AG04450 (cell line): ENCODE data around the gene TBX19. TPM values are rescaled to one million over a fixed set of nuclear protein-coding genes. Genes with fewer than 3 reads are reported as not detected.
"Not testable (repeated sequence)": the region's sequence is repeated elsewhere in the genome, so short reads cannot be mapped to it uniquely, and the experiment has no call there.

Source experiments
- CTCF ChIA-PET: fragments of 300-600, 350-600 bp; formaldehyde crosslinking; extraction: SDS; loops from one replicate; lab custom pipeline; 2022; ENCODE audit warnings: antibody characterized with exemption, inconsistent platforms; lab: Charles Lee
- POLR2A ChIA-PET: fragments of 350-600 bp; formaldehyde crosslinking; extraction: SDS; loops from one replicate; lab custom pipeline; 2021; ENCODE audit warnings: antibody characterized with exemption, inconsistent platforms; lab: Yijun Ruan, JAX
- DNase-seq: peaks from one replicate; pipeline ENCODE4 v3.0.0-alpha.2; 2011; ENCODE audit warnings: low read depth, low spot score
- H3K27ac ChIP-seq: one replicate; pipeline ENCODE4 v1.5.1; 2012; ENCODE audit warnings: low read depth, low read length, control low read depth
- H3K27me3 ChIP-seq: one replicate; pipeline ENCODE4 v1.6.0; 2012; ENCODE audit warnings: low read length; ENCODE audit not compliant: control insufficient read depth, insufficient read depth
- H3K4me3 ChIP-seq: 2 replicates; pipeline ENCODE4 v1.5.1; 2011; ENCODE audit warnings: mild to moderate bottlenecking, low read depth, low read length, control low read depth
- H3K9me3 ChIP-seq: 2 replicates; pipeline ENCODE4 v1.5.1; 2012; ENCODE audit warnings: low read length; ENCODE audit not compliant: control insufficient read depth, insufficient read depth
- polyA plus RNA-seq: library from polyadenylated mRNA; depleted of rRNA; stranded (reverse); fragments of >200 nt; gene quantifications from 2 replicates; pipeline ENCODE4 v1.2.3, GENCODE V29; 2011
- TF ChIP-seq, protein P1 (sequence below): IDR thresholded peaks from 2 replicates; pipeline ENCODE4 v1.5.1; 2011; ENCODE audit warnings: low read depth, low read length, control low read depth, inconsistent platforms

The TBX19 gene
- polyA plus RNA-seq, 1 experiment: 1.3 TPM

DNA sequence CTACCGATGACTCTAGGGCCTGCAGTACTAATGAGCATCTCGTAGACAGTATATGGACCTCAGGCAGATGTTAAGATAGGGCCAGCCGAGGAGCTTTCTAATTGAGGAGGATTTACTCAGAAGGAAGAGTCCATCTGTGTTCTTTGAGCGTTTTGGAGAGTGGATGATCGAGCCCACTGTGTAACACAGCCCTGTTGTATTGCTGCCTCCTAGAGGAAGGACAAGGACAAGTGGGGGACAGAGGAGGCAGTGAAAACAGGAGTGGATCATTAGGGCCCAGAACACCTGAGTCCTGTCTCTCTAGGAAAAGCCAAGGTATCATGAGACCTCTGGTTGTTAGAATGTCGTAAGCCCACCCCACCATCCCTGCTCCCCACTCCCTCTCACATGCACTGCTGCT, 62.9 kb downstream of the TBX19 start:
- Histone ChIP-seq H3K9me3 (no peaks in the 10 kb centered on the region), H3K27ac (no peak overlapping the region), H3K27me3 (no peaks in the 10 kb centered on the region), H3K4me3 (no peak overlapping the region)
- CTCF ChIA-PET: interaction anchor here (0.7 to 6.0 kb wide), 38 partner anchors 13 to 1080 kb away, joined by 3 to 123 read pairs (median 5); no protein-coding TSS in a partner anchor
- no peak for DNase-seq
- TF ChIP-seq, protein P1, sequence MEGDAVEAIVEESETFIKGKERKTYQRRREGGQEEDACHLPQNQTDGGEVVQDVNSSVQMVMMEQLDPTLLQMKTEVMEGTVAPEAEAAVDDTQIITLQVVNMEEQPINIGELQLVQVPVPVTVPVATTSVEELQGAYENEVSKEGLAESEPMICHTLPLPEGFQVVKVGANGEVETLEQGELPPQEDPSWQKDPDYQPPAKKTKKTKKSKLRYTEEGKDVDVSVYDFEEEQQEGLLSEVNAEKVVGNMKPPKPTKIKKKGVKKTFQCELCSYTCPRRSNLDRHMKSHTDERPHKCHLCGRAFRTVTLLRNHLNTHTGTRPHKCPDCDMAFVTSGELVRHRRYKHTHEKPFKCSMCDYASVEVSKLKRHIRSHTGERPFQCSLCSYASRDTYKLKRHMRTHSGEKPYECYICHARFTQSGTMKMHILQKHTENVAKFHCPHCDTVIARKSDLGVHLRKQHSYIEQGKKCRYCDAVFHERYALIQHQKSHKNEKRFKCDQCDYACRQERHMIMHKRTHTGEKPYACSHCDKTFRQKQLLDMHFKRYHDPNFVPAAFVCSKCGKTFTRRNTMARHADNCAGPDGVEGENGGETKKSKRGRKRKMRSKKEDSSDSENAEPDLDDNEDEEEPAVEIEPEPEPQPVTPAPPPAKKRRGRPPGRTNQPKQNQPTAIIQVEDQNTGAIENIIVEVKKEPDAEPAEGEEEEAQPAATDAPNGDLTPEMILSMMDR: no peak
- POLR2A ChIA-PET: no interaction called here

DNA sequence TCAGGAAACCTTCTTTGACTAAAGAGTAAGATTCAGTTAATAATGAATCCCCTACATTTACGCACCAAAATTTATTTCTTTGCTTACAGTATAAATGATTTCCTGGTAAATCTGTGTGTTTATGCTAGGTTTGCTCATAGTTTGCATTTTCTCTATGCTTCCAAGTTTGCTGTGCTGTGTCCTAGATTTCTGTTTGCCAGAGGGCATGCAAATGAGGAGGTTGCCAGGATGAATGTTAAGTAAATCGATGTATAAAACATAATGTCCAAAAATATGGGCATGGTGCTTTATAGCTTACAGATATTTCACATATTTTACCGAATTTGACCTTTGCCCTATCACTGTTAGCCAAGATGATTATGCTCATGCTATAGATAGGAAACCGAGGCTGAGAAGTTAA, 63.8 kb downstream of the TBX19 start:
- TF ChIP-seq, protein P1: no peak
- DNase-seq: no peak
- CTCF ChIA-PET: interaction anchor here (2.6 to 6.0 kb wide), 5 partner anchors 14 to 225 kb away, joined by 10 to 123 read pairs (median 37); no protein-coding TSS in a partner anchor

DNA sequence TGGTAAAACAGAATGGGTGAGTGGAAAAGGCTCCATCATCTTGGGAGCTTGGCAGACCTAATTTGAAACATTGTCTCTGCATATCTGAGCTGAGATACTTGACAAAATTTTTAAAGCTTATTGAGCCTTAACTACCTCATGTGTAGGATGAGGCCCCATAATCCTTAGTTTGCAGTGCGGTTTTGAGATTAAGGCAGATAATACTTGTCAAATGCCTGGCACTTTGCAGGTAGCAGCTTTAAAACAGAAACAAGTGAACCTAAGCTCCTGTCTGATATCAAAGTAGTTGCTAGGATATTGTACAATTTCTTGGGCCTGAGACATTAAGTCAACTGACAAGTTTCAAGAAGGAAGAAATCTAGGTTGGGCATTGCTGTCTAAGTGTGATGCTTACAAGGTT, 65.3 kb downstream of the TBX19 start:
- H3K9me3 ChIP-seq: no peaks in the 10 kb centered on the region
- POLR2A ChIA-PET: no interaction called here
- CTCF ChIA-PET: interaction anchor here (1.0 kb wide), 1 partner anchor 21 kb away, joined by 3 read pairs; no protein-coding TSS in a partner anchor
- no peak for DNase-seq
- no peaks in the 10 kb centered on the region for H3K27me3 ChIP-seq
- H3K4me3 ChIP-seq: no peak overlapping the region
- TF ChIP-seq, protein P1: no peak
- no peak overlapping the region for H3K27ac ChIP-seq

More for the DNA sequence above, 63.8 kb downstream of the TBX19 start:
- no peaks in the 10 kb centered on the region for H3K9me3 ChIP-seq
- H3K27ac ChIP-seq: no peak overlapping the region
- H3K27me3 ChIP-seq: no peaks in the 10 kb centered on the region
- H3K4me3 ChIP-seq: no peak overlapping the region
- POLR2A ChIA-PET: no interaction called here

DNA sequence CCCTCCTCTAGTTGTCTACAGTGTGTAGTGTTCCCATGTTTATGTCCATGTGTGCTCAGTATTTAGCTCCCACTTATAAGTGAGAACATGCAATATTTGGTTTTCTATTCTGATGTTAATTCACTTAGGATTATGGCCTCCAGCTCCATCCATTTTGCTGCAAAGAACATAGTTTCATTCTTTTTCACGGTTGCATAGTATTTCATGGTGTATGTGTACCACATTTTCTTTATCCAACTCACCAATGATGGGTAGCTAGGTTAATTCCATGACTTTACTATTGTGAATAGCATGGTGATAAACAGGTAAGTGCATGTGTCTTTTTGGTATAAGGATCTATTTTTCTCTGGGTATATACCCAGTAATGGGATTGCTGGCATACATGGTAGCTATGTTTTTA, 67.0 kb downstream of the TBX19 start:
- ChIA-PET POLR2A (no interaction called here), CTCF (interaction anchor here (1.4 kb wide), 1 partner anchor 92 kb away, joined by 4 read pairs; no protein-coding TSS in a partner anchor)
- TF ChIP-seq, protein P1: no peak
- no peak for DNase-seq
- H3K27ac ChIP-seq: no peak overlapping the region
- no peak overlapping the region for H3K4me3 ChIP-seq
- H3K27me3 ChIP-seq: no peaks in the 10 kb centered on the region
- no peaks in the 10 kb centered on the region for H3K9me3 ChIP-seq

DNA sequence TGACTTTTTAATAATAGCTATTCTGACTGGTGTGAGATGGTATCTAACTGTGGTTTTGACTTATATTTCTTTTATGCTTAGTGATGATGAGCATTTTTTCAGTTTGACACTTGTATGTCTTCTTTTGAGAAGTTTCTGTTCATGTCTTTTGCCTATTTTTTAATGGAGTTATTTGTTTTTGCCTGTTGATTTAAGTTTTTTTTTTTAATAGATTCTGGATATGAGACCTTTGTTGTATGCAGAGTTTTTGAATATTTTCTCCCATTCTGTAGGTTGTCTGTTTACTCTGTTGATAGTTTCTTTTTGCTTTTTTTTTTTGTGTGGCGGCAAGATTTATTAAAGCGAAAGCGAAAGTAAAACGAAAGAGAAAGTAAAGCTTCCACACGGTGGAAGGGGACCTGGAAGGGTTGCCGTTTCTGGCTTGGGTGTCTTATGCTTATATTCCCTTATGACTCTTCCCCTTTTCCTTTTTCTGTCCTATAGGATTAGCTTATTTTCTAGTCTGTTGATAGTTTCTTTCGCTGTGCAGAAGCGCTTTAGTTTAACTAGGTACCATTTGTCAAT, 67.6 kb downstream of the TBX19 start:
- TF ChIP-seq, protein P1: no peak
- Histone ChIP-seq H3K4me3 (peak overlapping the region; percentile 34; the same call in 1 of the 2 replicates), H3K27ac (no peak overlapping the region), H3K27me3 (no peaks in the 10 kb centered on the region), H3K9me3 (no peaks in the 10 kb centered on the region)
- no peak for DNase-seq
- ChIA-PET CTCF (interaction anchor here (0.7 to 1.4 kb wide), 2 partner anchors 91 to 94 kb away, joined by 3 to 4 read pairs; no protein-coding TSS in a partner anchor), POLR2A (no interaction called here)

DNA sequence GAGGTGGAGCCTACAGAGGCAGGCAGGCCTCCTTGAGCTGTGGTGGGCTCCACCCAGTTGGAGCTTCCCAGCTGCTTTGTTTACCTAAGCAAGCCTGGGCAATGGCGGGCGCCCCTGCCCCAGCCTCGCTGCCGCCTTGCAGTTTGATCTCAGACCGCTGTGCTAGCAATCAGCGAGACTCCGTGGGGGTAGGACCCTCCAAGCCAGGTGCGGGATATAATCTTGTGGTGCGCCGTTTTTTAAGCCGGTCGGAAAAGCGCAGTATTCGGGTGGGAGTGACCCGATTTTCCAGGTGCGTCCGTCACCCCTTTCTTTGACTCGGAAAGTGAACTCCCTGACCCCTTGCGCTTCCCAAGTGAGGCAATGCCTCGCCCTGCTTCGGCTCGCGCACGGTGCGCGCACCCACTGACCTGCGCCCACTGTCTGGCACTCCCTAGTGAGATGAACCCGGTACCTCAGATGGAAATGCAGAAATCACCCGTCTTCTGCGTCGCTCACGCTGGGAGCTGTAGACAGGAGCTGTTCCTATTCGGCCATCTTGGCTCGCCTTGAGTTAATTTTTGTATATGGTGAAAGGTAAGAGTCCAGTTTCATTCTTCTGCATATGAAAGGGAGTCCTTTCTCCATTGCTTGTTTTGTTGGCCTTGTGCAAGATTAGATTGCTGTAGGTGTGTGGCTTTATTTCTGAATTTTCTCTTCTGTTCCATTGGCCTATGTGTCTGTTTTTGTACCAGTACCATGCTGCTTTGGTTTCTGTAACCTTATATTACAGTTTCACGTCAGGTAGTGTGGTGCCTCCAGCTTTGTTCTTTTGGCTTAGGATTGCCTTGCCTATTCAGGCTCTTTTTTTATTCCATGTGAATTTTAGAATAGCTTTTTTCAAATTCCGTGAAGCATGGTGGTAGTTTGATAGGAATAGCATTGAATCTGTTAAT, 73.9 kb downstream of the TBX19 start:
- H3K27ac ChIP-seq, H3K27me3 ChIP-seq, DNase-seq, POLR2A ChIA-PET, H3K4me3 ChIP-seq, CTCF ChIA-PET, H3K9me3 ChIP-seq: not testable (repeated sequence)
